ENCODE measurements around the gene MINDY4B. TPM values are rescaled to one million over a fixed set of nuclear protein-coding genes. Genes with fewer than 3 reads are reported as not detected.
A peak's percentile ranks its signal among the peaks of the same experiment; 100 is the strongest.

MINDY4B gene
- total RNA-seq, 4 donors from 2014 or later, result not detected

DNA sequence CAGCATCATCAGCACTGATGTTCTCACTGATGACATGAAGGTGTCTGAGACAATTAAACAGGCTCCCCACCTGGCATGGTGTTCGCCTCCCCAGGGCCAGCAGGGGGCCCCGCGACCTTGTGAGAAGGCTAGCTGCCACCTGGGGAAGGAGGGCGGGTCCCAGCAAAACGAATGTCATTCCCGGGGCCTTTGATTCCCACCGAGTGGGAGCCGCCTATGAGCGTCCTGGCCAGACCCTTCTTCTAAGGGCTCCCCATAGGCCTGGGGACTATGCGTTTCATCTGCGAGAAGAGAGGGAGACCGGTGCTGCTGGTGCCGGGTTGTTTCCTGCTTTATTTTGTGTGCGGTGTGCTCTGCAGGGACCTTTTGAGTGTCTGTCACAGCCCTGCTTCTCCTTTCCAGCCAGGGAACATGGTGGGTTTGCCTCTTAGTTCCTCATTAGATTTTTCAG, 20.5 kb upstream of the MINDY4B start:
- Histone ChIP-seq H3K27me3 (no peaks in the 10 kb centered on the region), H3K9me3 (no peaks in the 10 kb centered on the region), H3K27ac (no peak overlapping the region), H3K4me3 (peak overlapping the region in 1 of 4 donors; percentile 9), H3K4me1 (peaks cover 0 to 4% (median 0%) of the 10 kb centered on the region in 4 donors), H3K36me3 (no peaks in the 10 kb centered on the region)
- WGBS, 2 donors, result 23 to 26% methylated on average over 13 to 14 of the region's 14 CpGs
- TF ChIP-seq, protein P1, sequence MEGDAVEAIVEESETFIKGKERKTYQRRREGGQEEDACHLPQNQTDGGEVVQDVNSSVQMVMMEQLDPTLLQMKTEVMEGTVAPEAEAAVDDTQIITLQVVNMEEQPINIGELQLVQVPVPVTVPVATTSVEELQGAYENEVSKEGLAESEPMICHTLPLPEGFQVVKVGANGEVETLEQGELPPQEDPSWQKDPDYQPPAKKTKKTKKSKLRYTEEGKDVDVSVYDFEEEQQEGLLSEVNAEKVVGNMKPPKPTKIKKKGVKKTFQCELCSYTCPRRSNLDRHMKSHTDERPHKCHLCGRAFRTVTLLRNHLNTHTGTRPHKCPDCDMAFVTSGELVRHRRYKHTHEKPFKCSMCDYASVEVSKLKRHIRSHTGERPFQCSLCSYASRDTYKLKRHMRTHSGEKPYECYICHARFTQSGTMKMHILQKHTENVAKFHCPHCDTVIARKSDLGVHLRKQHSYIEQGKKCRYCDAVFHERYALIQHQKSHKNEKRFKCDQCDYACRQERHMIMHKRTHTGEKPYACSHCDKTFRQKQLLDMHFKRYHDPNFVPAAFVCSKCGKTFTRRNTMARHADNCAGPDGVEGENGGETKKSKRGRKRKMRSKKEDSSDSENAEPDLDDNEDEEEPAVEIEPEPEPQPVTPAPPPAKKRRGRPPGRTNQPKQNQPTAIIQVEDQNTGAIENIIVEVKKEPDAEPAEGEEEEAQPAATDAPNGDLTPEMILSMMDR (IDR thresholded peaks at IDR 0.05), result peak; percentile 16 to 51 (median 26)
- TF ChIP-seq POLR2A (IDR thresholded peaks at IDR 0.05), result no peak
- DNase-seq (ENCODE audit: low spot score in 2 of 2), result no peak

DNA sequence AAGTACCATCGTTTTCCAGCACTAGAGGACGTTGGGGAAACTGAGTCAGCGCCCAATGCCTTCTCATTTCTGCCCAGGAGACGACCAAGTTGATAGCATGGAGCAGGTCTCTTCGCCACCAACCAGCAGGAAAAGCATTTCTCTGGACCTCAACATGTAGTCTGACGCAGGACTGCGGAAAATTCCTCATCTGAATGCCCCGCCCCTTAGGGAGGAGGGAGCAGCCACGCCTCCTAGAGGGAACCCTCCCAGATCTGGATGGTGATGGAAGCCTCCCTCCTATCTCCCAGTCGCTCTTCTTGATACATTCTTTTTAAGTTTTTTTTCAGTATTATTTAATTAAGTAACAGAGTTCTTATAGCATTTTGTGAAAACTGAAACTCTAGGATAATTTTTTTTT, 17.4 kb upstream of the MINDY4B start:
- H3K36me3 ChIP-seq, result no peaks in the 10 kb centered on the region
- H3K4me1 ChIP-seq, result peaks cover 0 to 4% (median 0%) of the 10 kb centered on the region in 4 donors
- TF ChIP-seq EP300 (IDR thresholded peaks at IDR 0.05), result no peak
- TF ChIP-seq, protein P1 (IDR thresholded peaks at IDR 0.05), result no peak
- no peak for TF ChIP-seq POLR2A (IDR thresholded peaks at IDR 0.05)
- WGBS, 2 donors, result 68 to 71% methylated on average over 10 of the region's 10 CpGs
- H3K4me3 ChIP-seq, result no peak overlapping the region
- H3K27ac ChIP-seq, result no peak overlapping the region
- no peaks in the 10 kb centered on the region for H3K9me3 ChIP-seq
- no peaks in the 10 kb centered on the region for H3K27me3 ChIP-seq
- no peak for DNase-seq (ENCODE audit: low spot score in 2 of 2)

DNA sequence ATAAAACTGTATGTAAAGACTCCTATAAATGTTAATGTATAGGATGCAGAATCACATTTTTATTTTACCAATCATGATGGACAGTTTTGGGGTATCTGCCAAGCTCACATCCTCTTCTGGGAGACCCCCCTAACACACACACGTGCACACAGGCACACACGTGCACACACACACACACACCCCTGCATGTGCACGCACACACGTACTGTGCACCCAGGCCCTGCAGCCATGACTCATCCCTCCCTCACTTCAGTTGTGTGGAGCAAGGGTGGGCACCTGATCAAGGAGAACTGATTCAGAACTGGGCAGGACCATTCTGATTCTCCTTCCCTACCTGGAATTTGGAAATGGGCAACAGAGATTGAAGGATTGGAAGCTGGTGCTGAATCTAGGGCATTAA, 16.0 kb upstream of the MINDY4B start:
- DNase-seq (ENCODE audit: low spot score in 2 of 2), result no peak
- Histone ChIP-seq H3K4me3 (no peak overlapping the region), H3K27ac (no peak overlapping the region), H3K9me3 (no peaks in the 10 kb centered on the region), H3K27me3 (no peaks in the 10 kb centered on the region), H3K4me1 (peaks cover 0 to 4% (median 0%) of the 10 kb centered on the region in 4 donors), H3K36me3 (no peaks in the 10 kb centered on the region)
- TF ChIP-seq POLR2A (IDR thresholded peaks at IDR 0.05), result no peak
- TF ChIP-seq, protein P1 (IDR thresholded peaks at IDR 0.05), result no peak
- TF ChIP-seq EP300 (IDR thresholded peaks at IDR 0.05), result no peak
- WGBS, 2 donors, result 83 to 91% methylated on average over 4 of the region's 4 CpGs

DNA sequence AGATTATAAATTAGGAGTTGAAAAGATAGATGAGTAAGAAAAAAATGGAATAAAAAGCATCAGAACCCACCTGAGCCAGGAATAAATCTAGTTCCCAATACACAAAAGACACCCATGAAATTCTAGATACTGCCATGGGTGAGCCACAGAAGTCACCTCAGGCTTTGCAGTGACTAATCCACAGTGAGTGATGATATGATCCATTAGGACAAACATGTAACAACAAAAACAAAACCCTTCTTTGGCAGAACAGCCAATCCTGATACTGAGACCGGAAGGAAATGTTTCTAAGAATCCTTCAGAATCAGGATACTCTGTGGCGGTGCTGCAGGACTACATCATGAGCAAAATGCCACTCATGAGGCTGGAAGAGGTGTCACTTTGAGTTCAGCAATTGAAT, 15.0 kb upstream of the MINDY4B start:
- Histone ChIP-seq H3K4me3 (no peak overlapping the region), H3K27me3 (no peaks in the 10 kb centered on the region), H3K36me3 (no peaks in the 10 kb centered on the region), H3K9me3 (no peaks in the 10 kb centered on the region), H3K27ac (no peak overlapping the region), H3K4me1 (no peaks in the 10 kb centered on the region)
- no peak for DNase-seq (ENCODE audit: low spot score in 2 of 2)
- TF ChIP-seq POLR2A (IDR thresholded peaks at IDR 0.05) (no peak), EP300 (IDR thresholded peaks at IDR 0.05) (no peak)
- TF ChIP-seq, protein P1 (IDR thresholded peaks at IDR 0.05), result no peak
- WGBS, 2 donors, result 84 to 91% methylated on average over 2 of the region's 2 CpGs

DNA sequence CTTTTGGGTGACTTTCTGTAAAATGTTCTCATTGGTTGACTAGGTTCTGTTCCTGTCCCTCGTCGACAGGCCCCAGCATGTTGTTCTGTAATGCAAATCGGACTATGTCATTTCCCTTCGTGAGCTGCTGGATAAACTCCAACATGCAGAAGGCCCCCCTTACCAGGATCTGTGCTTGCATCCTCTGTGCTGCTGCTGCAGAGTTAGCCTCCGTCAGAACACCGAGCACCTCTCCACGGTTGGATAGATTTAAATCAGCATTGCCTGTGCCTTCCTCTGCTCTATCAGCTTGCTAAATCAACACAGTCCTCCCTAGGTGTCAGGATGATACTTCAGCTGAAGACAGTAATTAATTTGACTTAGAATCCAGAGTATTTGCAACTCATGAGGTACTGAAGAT, 12.7 kb upstream of the MINDY4B start:
- Histone ChIP-seq H3K4me1 (no peaks in the 10 kb centered on the region), H3K4me3 (no peak overlapping the region), H3K27ac (no peak overlapping the region), H3K9me3 (no peaks in the 10 kb centered on the region), H3K27me3 (no peaks in the 10 kb centered on the region), H3K36me3 (no peaks in the 10 kb centered on the region)
- WGBS, 2 donors, result 52 to 66% methylated on average over 7 of the region's 7 CpGs
- TF ChIP-seq EP300 (IDR thresholded peaks at IDR 0.05) (no peak), POLR2A (IDR thresholded peaks at IDR 0.05) (no peak)
- TF ChIP-seq, protein P1 (IDR thresholded peaks at IDR 0.05), result no peak
- DNase-seq (ENCODE audit: low spot score in 2 of 2), result no peak

Data from tibial nerve (tissue), 4 donors.